ENCODE results near the gene KIFAP3.
"Not testable (repeated sequence)": the region's sequence is repeated elsewhere in the genome, so short reads cannot be mapped to it uniquely, and the experiment has no call there.

Gene KIFAP3

DNA sequence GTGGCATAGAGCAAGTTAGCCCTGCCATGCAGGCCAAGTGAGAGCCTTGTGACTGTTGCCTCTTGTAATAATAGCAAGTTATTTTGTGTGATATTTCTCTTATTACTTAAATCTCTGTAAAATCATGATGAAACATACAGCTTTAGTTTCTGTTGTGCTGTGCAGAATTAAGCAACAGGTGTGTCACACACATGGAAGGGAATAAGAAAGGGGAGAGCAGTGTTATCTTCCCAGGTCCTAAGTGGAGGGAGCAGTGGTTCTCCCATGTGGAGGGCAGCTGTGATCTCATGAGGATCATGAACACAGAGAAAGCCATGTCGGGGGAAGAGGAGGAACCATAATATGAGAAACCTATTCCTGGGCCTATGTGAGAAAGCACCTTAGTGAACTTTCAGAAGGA, 155.6 kb downstream of the KIFAP3 start:
- no peak for DNase-seq

DNA sequence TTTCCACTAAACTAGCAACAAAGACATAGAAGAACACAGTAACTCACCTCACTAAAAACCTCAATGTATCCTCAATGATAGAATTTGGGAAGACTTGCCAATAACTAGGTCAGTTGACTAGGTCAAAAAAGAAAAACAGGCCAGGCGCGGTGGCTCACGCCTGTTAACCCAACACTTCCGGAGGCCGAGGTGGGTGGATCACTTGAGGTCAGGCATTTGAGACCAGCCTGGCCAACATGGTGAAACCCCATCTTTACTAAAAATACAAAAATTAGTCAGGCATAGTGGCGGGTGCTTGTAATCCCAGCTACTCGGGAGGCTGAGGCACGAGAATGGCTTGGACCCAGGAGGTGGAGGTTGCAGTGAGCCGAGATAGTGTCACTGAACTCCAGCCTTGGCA, 156.3 kb downstream of the KIFAP3 start:
- not testable (repeated sequence) for DNase-seq

DNA sequence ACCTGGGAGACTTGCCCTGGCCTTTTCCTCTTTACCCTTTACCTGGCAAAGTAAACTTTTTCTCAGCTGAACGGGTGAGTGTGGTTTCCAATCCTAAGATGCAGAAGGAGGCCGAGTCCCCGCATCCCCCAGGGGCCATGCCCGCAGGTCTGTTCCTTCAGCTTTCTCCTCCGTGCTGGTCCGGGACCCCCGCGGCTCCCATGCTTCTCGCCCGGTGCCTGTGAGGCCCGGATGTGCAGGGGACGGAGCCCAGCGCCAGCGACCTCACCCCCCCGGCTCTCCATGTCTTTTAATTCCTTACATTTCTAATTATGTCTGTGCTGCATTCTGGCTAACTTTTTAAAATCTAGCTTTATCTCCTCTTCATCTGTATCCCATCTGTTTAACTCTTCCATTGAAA, 159.3 kb downstream of the KIFAP3 start:
- DNase-seq: no peak

DNA sequence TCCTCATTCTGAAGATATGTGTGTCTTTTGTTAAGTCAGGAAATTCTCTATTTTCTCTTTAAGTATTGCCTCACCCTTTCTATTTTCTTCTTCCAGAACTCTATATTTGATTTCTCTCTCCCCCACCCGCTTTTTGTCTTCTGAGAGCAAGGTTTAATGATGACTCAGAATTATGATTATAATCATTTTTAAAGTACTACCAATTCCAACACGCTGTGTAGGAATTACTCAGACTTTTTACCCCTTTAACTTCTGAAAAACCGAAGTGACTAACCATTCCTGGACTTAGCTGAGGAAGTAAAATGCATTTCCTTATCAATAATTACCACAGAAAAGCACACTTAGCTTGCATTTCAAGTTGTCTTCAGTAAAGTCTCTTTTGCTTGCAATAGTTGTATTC, 160.0 kb downstream of the KIFAP3 start:
- no peak for DNase-seq

DNA sequence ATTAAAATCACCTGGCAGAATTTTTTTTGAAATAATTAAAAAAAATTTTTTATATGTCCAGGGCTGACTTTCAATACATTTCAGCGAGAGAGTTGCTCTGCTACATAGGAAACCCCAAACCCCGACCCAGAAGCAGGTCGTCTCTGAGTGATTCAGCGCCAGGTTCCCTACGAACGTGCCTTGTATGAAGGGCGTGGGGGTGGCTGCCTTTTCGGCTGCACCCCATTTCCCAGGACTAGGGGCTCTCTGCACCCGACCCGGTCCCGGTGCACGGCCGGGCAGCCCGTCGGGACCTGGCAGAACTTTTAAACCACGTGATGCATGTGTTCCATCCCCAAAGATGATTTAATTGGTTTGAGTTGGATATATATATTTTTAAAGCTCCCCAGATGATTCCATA, 165.0 kb downstream of the KIFAP3 start:
- DNase-seq: no peak

DNA sequence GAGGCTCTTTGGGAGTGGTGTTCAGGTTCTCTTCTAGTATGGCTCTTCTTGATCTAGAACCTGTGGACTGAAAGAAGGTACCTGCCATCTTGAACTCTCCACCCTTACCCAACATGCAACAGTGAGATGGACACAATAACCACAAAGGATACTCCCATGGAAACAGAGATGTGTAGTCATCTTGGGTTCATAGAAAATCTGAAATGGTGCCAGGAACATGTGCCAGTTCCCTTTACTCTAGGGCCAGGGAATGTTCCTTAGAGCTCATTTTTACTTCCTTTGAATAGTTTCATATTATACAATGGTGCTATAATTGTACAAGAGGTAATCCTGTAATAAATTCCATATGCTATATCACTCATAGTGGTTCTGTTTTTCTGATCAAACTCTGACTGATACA, 167.6 kb downstream of the KIFAP3 start:
- no peak for DNase-seq

DNA sequence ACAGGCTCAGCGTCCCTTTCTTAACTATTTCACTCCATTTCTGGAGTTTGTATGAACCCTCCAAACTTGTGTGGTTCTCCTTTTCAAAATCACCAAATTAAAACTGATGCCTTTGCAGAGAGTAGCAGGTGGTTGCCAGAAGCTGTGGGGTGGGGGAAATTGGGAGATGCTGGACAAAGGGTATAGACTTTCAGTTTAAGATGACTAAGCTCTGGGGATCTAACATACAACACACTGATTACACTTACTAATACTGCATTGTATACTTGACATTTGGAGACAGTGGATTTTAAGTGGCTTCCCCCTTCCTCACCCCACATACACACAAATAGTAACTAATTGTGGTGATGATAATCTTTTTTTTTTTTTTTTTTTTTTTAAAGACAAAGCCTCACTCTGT, 169.7 kb downstream of the KIFAP3 start:
- no peak for DNase-seq

DNA sequence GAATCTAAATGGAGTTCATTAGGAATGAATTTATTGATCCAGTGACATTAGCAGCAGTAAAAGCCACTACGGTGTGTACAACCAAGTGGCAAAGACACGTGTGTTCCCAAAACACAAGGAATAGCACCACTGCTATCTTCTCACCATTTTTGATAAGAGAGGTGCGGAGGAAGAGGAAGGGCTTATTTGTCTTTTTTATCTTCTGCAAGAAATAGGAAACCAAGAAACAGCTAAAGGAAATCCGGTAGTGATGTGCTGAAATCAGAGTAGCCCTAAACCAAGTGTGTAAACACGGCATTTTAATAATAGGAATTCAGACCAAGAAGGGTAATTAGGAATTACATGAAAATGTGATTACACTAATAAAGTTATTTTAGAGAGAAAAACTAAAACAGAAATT, 171.7 kb downstream of the KIFAP3 start:
- no peak for DNase-seq

DNA sequence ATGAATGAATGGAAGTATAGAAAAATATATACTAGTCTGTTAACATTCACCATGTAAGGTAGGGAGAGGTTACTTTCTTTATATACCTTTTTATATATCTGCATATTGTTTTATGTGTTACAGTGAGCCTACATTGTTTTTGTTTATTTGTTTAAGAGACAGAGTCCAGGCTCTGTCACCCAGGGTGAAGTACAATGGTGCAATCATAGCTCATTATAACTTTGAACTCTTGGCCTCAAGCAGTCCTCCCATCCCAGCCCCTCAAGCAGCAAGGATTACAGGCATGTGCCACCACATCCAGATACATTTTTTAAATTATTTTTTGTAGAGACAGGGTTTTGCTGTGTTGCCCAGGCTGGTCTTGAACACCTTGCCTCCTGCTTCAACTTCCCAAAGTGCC, 173.4 kb downstream of the KIFAP3 start:
- no peak for DNase-seq

DNA sequence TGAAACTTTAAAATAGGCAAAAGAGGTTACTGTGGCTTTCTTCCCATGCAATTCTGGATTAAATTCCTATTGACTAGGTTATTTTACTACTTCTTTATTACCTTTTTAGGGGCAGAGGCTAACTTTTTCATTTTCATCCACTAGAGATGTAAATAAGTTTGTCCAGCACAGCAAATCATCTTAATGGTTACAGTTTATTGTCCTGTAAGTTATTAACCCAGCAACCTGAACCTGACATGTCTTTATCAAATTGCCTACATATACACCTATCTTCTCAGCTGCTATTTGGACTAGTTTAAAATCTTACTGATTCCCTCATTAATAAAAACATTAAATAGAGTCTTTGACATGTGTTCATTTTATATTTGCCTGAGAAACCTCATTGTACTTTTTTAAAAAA, 173.9 kb downstream of the KIFAP3 start:
- DNase-seq: no peak

DNA sequence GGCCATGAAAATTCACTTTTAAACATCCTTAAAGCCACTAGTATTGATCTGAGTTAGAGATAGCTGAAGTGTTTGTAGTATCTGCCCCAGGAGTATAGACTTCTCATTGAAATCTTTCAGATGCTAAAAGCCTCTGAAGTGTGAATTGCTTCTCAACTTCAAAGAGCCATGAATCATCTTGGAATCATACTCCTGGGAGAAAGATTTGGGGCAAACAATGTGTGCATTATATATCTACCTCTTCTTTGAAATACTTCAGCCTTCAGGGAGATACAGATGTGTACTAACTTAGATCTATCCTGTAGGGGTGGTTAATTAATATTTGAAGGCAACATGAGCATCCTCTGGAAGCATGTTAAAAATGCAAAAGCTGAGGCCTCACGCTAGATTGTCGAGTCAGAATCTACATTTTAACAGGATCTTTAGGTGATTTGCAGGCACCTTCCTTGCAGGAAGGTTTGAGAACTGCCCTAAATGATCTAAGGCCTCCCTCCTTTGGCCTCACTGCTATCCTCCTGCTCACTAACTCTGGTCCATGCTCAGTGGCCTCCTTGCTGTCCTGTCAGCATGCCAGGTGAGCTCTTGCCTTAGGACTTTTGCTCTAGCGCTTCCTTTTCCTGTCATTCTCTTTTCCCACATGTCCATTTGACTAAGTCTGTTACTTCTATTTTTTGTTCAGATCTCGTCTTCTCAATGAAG, 174.8 kb downstream of the KIFAP3 start:
- DNase-seq: no peak

DNA sequence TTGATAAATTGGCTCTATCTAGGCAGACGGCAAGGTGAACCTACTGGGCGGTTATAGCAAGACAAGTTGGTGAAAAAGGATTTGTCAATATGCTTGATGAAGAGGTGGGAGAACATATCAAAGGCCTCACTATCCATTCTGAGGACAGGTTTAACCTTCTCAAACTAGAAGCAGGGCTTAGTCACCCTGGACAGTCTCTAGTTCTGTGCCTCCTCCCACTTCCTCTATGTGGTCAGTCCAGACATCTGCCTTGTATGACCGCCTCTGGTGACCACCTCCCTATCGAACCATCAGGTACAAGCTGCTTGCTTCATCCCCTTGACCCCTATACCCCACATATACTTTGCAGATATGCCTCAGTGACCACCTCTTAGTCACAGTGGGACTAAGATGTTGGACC, 178.5 kb downstream of the KIFAP3 start:
- no peak for DNase-seq

DNA sequence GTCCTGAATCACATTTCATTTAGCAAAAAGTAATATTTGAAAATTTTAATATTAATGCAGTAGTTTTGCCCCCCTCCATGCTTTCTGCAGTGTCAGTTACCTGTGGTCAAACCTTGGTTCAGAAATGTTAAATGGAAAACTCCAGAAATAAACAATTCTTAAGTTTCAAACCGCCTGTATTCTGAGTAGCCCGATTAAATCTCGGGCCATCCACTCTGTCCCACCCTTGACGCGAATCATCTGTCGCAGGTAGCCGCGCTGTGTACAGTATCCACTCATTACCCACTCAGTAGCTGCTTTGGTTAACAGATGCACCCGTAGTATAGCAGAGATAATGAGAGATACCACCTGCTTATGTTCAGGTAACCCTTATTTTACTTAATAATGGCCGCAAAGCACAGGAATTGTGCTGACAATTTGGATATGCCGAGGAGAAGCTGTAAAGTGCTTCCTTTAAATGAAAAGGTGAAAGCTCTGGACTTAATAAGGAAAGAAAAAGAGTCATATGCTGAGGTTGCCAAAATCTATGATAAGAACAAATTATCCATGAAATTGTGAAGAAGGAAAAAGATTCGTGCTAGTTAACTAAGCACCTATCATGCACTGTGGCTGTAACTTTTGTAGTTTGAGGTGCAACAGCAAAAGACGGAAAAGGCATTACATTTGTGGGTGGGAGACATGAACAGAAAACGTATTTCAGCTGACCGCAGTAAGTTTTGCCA, 179.9 kb downstream of the KIFAP3 start:
- DNase-seq: no peak

DNA sequence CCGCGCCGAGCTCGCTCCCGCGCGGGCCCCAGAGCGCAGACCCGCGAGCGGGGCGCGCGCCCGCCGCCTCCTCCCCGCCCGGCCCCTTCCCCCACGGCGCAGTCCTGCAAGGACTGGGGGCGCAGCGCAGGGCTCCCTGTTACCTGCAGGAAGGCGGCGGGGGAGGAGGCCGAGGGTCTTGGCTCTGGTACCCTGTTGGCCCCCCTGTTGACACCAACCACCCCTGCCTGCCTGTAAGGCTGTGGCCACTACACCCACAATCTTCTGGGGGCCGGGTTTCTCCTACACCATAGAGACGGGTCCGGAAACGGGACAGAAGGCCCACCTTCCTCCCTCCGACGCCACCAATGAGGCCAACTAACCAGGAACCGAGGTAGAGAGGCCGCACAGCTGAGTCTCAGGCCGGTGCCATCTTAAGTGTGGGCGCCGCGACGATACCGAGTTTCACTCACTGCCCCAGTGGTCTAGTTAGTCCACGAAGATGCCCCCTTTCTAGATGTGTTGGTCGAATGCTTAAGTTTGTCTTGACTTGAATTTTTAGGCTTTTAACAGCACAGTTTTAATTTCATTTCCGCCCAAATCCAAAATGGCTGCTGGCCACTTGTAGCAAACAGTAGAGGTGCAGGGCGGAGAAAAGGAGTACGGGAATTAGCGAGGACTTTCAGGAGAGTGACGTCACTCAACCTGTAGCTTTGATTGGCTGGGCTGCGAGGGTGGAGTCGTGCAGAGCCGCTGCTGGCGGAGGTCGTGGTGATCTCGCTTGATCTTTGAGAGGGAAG, 180.7 kb downstream of the KIFAP3 start, which contains the start of gene SCYL3:
SCYL3 (minus strand) TSS at position 252 of the 779 bp plus-strand sequence. CDS start 5,056 bp downstream, outside the sequence.
- DNase-seq: peak; percentile 89

DNA sequence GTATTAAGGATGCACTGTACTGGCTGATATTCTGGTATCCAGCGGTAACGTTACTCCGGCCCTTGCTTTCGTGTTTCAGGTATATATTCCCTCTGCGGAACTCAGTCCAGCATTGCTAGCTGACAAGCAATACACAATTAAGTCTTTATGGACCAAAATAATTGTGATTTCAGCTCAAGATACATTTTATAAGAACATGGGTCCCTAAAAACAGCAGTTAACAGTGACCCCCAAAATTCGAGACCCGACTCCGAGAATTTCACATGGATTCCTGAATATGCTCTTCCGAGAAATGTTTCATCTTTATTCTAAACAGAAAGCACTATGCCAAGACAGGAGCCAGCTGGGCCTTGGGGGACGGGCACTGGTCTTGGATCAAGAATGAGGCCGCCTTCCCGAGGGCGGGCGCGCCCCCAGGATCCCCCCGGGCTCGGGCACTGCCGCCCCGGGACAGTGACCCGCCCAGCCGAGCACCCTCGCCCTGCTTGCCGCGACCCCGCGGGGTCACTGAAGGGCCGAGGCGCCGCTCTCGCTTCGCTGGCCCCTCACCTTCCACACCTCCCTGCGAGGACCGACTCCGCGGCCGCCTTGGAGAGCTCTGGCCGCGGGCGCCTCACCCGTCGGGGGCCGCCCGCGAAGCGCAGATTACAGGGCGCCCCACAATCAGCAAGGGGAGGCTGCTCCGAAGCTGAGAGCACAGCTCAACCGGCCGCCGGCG, 181.4 kb downstream of the KIFAP3 start:
- DNase-seq: no peak

DNA sequence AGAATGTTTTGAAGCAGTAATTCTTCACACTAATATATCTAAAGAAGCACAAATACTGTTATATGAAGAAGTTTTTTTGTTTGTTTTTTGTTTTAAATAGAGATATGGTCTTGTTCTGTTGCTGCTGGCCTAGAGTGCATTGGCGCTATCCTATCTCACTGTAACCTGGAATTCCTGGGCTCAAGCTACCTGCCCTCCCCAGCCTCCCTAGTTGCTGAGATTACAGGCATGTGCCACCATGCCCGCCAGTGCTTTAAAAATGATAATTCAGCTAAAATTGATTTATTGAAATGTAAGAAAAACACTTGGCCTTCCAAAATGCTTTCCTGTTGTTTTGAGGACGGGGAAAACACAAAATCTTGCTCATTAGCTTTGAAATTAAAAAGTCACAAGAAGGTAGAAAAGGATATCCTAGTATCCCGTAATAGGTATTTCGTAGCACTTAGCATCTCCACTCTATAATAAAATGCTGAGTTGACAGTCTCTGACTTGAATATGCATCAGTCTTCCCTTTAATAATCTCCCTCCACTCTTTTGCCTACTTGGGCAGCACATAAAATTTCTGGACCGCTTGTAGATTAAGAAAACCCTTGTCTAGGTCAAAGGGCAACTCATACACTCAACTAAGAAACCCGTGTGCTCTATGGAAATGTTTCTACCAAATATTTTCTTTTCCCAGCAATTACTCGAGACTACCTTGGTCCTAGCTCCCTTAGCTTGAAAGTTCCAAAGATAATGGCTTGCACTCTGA, 182.1 kb downstream of the KIFAP3 start:
- no peak for DNase-seq

DNA sequence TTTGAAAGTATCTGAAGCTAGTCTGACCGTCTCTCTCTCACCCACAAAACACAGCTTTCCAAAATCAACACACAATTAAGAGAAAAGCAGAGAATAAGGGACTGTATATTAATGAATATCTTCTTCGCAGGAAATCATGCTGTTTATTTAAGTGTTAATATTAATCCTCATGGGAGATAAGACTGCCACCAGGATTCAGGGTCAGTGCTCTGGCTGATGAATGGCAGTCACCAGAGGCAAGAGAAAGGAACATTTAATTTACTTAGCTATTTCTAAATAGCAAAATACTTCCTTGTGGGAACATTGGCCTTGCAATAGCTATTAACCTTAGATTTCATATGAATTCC, 183.0 kb downstream of the KIFAP3 start:
- DNase-seq: no peak

DNA sequence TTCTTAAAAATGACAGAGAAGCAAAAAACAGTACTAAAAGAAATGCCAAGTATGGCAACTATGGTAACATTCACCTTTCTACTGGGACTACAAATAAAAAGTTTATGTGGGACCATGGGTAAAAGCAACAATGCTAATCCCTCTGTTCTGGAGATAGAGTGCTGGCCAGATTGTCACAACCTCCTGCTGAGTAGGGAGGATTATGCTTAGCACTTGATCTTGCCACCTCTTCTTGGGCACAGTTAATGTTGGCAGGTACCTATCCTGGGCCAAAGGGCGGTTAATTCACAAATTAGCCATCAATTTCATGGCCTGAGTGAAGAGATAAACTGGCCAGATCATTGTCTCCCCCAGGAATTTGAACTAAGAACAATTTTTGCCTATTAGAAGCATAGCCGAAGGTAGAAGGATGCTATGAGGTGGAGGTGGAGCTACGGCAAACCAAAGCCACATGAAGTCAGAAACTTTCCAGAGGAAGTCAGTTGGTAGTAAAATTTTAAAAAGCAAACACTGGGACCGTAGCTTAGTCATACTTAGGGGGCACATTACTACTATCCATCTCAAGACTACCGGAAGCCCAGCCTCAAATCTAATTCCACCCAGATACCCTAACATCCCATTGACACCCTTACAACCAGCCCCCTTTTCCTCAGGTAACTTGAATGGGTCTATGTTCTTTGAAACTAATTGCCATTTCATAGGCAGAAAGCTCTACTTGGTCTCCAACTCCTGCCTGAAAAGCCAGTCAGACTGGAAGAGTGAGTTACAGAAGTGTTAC, 183.5 kb downstream of the KIFAP3 start:
- no peak for DNase-seq

DNA sequence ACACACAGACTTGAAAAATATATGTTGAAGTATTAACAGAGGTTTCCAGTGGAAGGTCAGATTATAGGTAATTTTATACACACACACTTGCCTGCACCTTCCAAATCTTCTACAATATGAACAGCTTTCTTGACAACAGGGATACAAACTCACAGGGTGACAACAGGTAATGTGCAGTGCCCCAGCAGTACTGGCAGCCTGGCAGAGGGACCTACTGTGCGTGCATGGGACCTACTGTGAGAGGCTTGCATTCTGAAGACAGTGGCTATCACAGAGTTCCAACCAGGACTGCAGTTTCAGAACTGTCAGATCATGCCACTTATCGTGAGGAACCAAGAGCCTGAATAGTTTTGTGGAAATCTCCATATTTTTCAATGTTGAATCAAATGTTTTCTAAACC, 184.6 kb downstream of the KIFAP3 start:
- DNase-seq: no peak

DNA sequence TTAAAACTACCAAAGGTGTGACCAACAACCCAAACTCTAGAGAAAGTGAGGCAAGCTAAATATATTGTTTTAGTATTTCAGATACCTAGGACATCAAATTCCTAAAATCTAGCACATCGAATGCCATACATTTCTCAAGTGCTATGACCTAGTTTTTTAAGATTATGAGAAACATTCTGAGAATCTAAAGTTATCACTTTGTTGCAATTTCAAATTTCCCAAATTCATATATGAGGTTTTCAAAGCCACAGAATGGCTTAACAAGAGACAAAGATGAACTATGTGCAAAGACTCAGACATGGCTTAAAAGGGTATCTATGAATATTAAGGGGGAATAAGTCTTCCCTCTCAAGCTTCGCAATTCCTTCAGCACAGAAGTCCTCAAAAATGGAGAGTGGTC, 187.6 kb downstream of the KIFAP3 start:
- DNase-seq: no peak

DNA sequence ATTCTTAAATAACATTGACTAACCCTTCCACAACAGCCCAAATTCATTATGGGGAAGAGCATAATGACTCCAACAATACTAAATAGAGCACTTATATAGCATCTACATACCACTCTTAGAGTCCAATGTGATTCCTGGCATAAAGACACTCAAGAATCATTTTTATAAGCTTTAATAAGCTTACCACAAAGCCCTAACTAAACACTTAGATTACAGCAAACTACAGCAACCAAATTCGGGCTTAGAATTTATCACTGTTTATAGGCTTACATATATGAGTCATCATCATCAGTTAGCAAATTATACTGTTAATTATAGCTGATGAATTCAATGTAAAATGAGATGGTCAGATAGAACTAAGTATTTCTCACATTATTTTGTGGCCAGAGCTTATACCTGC, 188.1 kb downstream of the KIFAP3 start:
- no peak for DNase-seq

DNA sequence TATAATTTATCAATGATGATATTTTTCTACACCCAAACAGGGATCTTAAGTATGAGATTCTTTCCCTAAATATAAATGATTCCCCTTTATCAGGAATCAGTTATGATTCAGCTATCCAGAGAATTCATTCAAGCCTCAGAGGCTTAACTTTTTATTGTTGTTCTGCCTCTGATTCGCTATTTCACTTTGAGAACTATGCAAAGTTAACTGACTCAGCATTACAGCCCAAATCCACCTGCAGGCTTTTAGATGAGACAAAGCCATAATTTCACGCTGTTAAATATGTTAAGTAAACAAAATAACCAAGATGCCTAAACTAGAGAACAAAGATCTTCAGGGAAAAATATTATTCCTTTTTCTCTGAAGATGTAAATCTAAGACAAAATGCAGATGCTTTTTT, 189.3 kb downstream of the KIFAP3 start:
- DNase-seq: no peak

Data from T1000 (cell line).